Measurements from ENCODE around the gene GADD45GIP1. TPM values are rescaled to one million over a fixed set of nuclear protein-coding genes. Genes with fewer than 3 reads are reported as not detected.

GADD45GIP1 gene
- total RNA-seq, 1 experiment from 2014 or later = 35.9 TPM

DNA sequence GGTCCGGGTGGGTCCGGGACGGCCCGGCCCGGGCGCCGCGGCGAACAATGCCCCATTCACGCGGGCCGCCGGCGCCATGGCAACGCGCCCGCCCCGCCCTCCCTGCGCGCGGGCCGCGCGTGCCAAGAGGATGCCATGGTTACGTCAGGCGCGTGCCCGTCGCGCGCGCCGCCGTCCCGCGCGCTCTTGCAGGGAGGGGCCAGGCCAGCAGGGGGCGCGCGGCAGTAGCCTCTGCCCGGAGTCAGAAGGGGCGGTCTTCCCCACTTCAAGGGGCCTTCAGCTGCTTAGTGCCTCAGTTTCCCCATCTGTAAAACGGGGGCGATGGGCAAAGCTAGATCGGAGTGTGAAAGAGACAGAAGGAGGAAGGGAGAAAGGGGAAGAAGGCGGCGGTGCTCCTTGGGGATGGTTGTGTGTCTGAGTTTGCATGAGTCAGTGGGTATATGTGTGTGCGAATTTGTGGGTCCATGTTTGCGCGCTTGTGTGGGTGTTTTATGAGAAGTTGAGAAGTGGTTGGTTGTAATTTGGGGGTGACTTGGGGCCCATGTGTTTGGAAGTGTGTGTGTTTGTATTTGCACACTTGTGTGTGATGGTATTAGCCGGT lies 26.6 kb upstream of the GADD45GIP1 start:
- CTCF ChIA-PET = interaction anchor here (1.0 to 2.2 kb wide), 6 partner anchors 45 to 351 kb away, joined by 3 to 27 read pairs (median 4); no protein-coding TSS in a partner anchor
- peak overlapping the region; percentile 21; the same call in 1 of the 2 replicates for H3K9ac ChIP-seq (ENCODE audit: low read length)

More for the DNA sequence above, 26.6 kb upstream of the GADD45GIP1 start:
- H3K36me3 ChIP-seq (ENCODE audit: control insufficient read depth in 1 of 2, insufficient read depth in 2 of 2, low read length in 2 of 2) = no peaks in the 10 kb centered on the region
- no peaks in the 10 kb centered on the region for H3K9me3 ChIP-seq (ENCODE audit: control insufficient read depth in 1 of 2, insufficient read depth in 1 of 2, low read depth in 1 of 2, low read length in 2 of 2)
- H3K79me2 ChIP-seq (ENCODE audit: insufficient read depth, low read length) = no peaks in the 10 kb centered on the region
- no peaks in the 10 kb centered on the region for H3K9me2 ChIP-seq (ENCODE audit: insufficient read depth)
- H3K4me2 ChIP-seq (ENCODE audit: low read length) = peak overlapping the region; percentile 55
- intact Hi-C loops (cut with micrococcal nuclease) = loop anchor here (1.0 kb wide), 3 partner anchors 51 to 111 kb away; no protein-coding TSS in a partner anchor
- ChIA-PET POLR2A (interaction anchor here (1.0 kb wide), 1 partner anchor 111 kb away, joined by 3 read pairs; no protein-coding TSS in a partner anchor), RAD21 (ENCODE audit: low non-redundant PET in 1 of 2, low total read pairs in 2 of 2, uncharacterized antibody in 2 of 2, unreplicated experiment in 2 of 2) (interaction anchor here (0.6 to 1.6 kb wide), 3 partner anchors 78 to 110 kb away, joined by 3 to 5 read pairs (median 3); no protein-coding TSS in a partner anchor)
- no peaks in the 10 kb centered on the region for H3K27me3 ChIP-seq (ENCODE audit: insufficient read depth, low read length)
- peak overlapping the region; percentile 66 for H2AFZ ChIP-seq (ENCODE audit: low read depth, low read length, poor library complexity, severe bottlenecking)
- DNase-seq (ENCODE audit: low read depth, low spot score) (peak; percentile 36), ATAC-seq (peak; percentile 67)
- no peaks in the 10 kb centered on the region for H4K20me1 ChIP-seq (ENCODE audit: insufficient read depth)
- H3K4me1 ChIP-seq (ENCODE audit: control insufficient read depth in 1 of 2, insufficient read depth in 2 of 2, low read length in 2 of 2) = peaks cover 21 to 28% of the 10 kb centered on the region in 2 experiments; a peak in 3 of 4 replicates
- no peak overlapping the region for H3K4me3 ChIP-seq (replicated peaks in 1 of 2; ENCODE audit: low read depth in 1 of 2, low read length in 2 of 2)
- TF ChIP-seq CBX3 (IDR thresholded peaks at IDR 0.05; ENCODE audit: low read depth) (0 out of 2 replicates have a peak, but pooled peaks have one; percentile 19), SP1 (IDR thresholded peaks at IDR 0.05; ENCODE audit: low read depth) (no peak), RAD21 (IDR thresholded peaks at IDR 0.05; ENCODE audit: low read depth) (peak; percentile 94)
- TF ChIP-seq, protein P1, sequence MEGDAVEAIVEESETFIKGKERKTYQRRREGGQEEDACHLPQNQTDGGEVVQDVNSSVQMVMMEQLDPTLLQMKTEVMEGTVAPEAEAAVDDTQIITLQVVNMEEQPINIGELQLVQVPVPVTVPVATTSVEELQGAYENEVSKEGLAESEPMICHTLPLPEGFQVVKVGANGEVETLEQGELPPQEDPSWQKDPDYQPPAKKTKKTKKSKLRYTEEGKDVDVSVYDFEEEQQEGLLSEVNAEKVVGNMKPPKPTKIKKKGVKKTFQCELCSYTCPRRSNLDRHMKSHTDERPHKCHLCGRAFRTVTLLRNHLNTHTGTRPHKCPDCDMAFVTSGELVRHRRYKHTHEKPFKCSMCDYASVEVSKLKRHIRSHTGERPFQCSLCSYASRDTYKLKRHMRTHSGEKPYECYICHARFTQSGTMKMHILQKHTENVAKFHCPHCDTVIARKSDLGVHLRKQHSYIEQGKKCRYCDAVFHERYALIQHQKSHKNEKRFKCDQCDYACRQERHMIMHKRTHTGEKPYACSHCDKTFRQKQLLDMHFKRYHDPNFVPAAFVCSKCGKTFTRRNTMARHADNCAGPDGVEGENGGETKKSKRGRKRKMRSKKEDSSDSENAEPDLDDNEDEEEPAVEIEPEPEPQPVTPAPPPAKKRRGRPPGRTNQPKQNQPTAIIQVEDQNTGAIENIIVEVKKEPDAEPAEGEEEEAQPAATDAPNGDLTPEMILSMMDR (IDR thresholded peaks at IDR 0.05 in 2 of 3, conservative IDR thresholded peaks at IDR 0.05 in 1 of 3; ENCODE audit: borderline replicate concordance in 1 of 3, insufficient read depth in 1 of 3, low read depth in 2 of 3, low read length in 2 of 3) = peak; percentile 86 to 94 (median 90)
- TF ChIP-seq, protein P2, sequence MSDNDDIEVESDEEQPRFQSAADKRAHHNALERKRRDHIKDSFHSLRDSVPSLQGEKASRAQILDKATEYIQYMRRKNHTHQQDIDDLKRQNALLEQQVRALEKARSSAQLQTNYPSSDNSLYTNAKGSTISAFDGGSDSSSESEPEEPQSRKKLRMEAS (IDR thresholded peaks at IDR 0.05) = no peak; the same call in 1 of the 2 replicates
- BruUV-seq (replicated peaks) = no TSS peak
- no peak overlapping the region for H3K27ac ChIP-seq (ENCODE audit: low read depth, low read length)
